ENCODE results near the gene FHAD1. TPM values are rescaled to one million over a fixed set of nuclear protein-coding genes. Genes with fewer than 3 reads are reported as not detected.

Gene FHAD1
- total and polyA plus RNA-seq, 10 of the 15 experiments (the other 5 are each of a cell fraction or from before 2014, with no cell fraction given), result 0.09 to 1.0 (median 0.32) TPM; not detected in 2

GRCh38 chr1:15334995-15335394, 88.0 kb downstream of the FHAD1 start (continued):
- TF ChIP-seq NKRF (conservative IDR thresholded peaks at IDR 0.05), result no peak
- no peak for TF ChIP-seq NFYA (IDR thresholded peaks at IDR 0.05; ENCODE audit: borderline replicate concordance, low read depth, low read length)
- no peak for TF ChIP-seq IKZF1 (conservative IDR thresholded peaks at IDR 0.05)

- ChIA-PET CTCF (no interaction called here), POLR2A (no interaction called here), SMC1A (ENCODE audit: uncharacterized antibody, unreplicated experiment) (no interaction called here), RAD21 (ENCODE audit: unreplicated experiment) (no interaction called here)
- Histone ChIP-seq H4K20me1 (ENCODE audit: control insufficient read depth, insufficient read depth) (no peaks in the 10 kb centered on the region), H3K4me3 (no peak overlapping the region), H2AFZ (ENCODE audit: control insufficient read depth, low read depth, low read length) (no peak overlapping the region), H3K9ac (ENCODE audit: control insufficient read depth, insufficient read depth, low read length) (no peak overlapping the region), H3K36me3 (ENCODE audit: control insufficient read depth in 2 of 2, insufficient read depth in 2 of 2, low read length in 1 of 2) (no peaks in the 10 kb centered on the region), H3K9me3 (replicated peaks; ENCODE audit: control insufficient read depth, insufficient read depth, low read length) (no peaks in the 10 kb centered on the region), H3K79me2 (ENCODE audit: control insufficient read depth, insufficient read depth, low read length) (no peaks in the 10 kb centered on the region), H3K4me2 (ENCODE audit: control insufficient read depth, insufficient read depth) (no peak overlapping the region), H3K27ac (ENCODE audit: control insufficient read depth, insufficient read depth) (no peak overlapping the region), H3K27me3 (replicated peaks in 1 of 2; ENCODE audit: control insufficient read depth in 2 of 2, insufficient read depth in 2 of 2, low read length in 1 of 2) (no peaks in the 10 kb centered on the region), H3K4me1 (ENCODE audit: control insufficient read depth, insufficient read depth, low read length) (0 out of 2 replicates have a peak, but pooled peaks cover 3% of the 10 kb centered on the region)
- no peak for TF ChIP-seq ZBTB4 (CRISPR knock-in tag; IDR thresholded peaks at IDR 0.05)
- no peak for TF ChIP-seq POLR2A (IDR thresholded peaks at IDR 0.05; ENCODE audit: low read depth, low read length)
- no peak for TF ChIP-seq EED (IDR thresholded peaks at IDR 0.05; ENCODE audit: low read depth)
- no peak for TF ChIP-seq ATF3 (IDR thresholded peaks at IDR 0.05; ENCODE audit: borderline replicate concordance, extremely low read depth, low read depth, low read length)
- no peak for TF ChIP-seq STAT3 (IDR thresholded peaks at IDR 0.05; ENCODE audit: low read depth, low read length)
- no peak for TF ChIP-seq MEF2B (IDR thresholded peaks at IDR 0.05; ENCODE audit: partially characterized antibody, poor library complexity, severe bottlenecking)
- TF ChIP-seq MLLT1 (IDR thresholded peaks at IDR 0.05), result no peak
- TF ChIP-seq EP300 (IDR thresholded peaks at IDR 0.05; ENCODE audit: borderline replicate concordance in 1 of 2, control insufficient read depth in 1 of 2, low read depth in 2 of 2, low read length in 2 of 2), result no peak
- TF ChIP-seq JUNB (IDR thresholded peaks at IDR 0.05), result no peak
- no peak for TF ChIP-seq CEBPB (IDR thresholded peaks at IDR 0.05; ENCODE audit: borderline replicate concordance in 1 of 2, low read depth in 2 of 2, low read length in 2 of 2)
- TF ChIP-seq TARDBP (IDR thresholded peaks at IDR 0.05; ENCODE audit: borderline replicate concordance), result no peak
- TF ChIP-seq MYC (IDR thresholded peaks at IDR 0.05; ENCODE audit: insufficient read depth, insufficient read length, insufficient replicate concordance, low read length, severe bottlenecking), result no peak
- no peak for TF ChIP-seq TBL1XR1 (IDR thresholded peaks at IDR 0.05; ENCODE audit: low read depth, low read length)
- intact Hi-C loops (cut with micrococcal nuclease; ENCODE audit: unreplicated experiment), result no loop called here
- ATAC-seq (no peak), DNase-seq (ENCODE audit: low read depth, low spot score) (no peak), FAIRE-seq (no peak)
- no TSS peak for BruUV-seq (replicated peaks)
- 59% methylated on average over 7 of the region's 7 CpGs for WGBS (ENCODE audit: insufficient coverage, insufficient replicate concordance, low lambda C conversion rate, missing lambda C conversion rate)
- in situ Hi-C loops (cut with MboI), result no loop called here
Observed at GRCh38 chr1:15336866-15337265, 89.8 kb downstream of the FHAD1 start.
